SK-N-MC (cell line): ENCODE results near the gene CAMTA1.

Source experiments
- EZH2 ChIP-seq: fragments of 200-600 bp; sonication (generic); IDR thresholded peaks from one replicate; pipeline ENCODE4 v1.6.1; 2017; ENCODE audit warnings: antibody characterized with exemption
- FOXP2 ChIP-seq: optimal IDR thresholded peaks from 2 replicates; pipeline ENCODE3; 2011; ENCODE audit warnings: mild to moderate bottlenecking, moderate library complexity; ENCODE audit not compliant: insufficient read depth; ENCODE audit errors: extremely low read length, control extremely low read depth
- POLR2AphosphoS5 ChIP-seq: IDR thresholded peaks from 2 replicates; pipeline ENCODE4 v1.6.1; 2012; ENCODE audit warnings: mild to moderate bottlenecking, low read depth, low read length, borderline replicate concordance

- no peak for TF ChIP-seq POLR2AphosphoS5
- TF ChIP-seq EZH2, result no peak
- no peak for TF ChIP-seq FOXP2
Measured at GRCh38 chr1:7209336-7209735, 424.1 kb downstream of the CAMTA1 start.
